T-helper 1 cell (primary cell): ENCODE results near the gene TRIM29.

Source experiments
- DNase-seq, 5 donors: peaks; one replicate each; pipeline ENCODE4 v3.0.0-alpha.2; 2012 to 2020

The TRIM29 gene

GRCh38 chr11:120139316-120140069 lies 1.6 kb upstream of the TRIM29 start:
- no peak for DNase-seq

GRCh38 chr11:120137187-120137610 lies 714 bp downstream of the TRIM29 start:
- no peak for DNase-seq

GRCh38 chr11:120136356-120136755 lies 1.6 kb downstream of the TRIM29 start:
- DNase-seq = no peak

- no peak for DNase-seq
These were observed 2.1 kb downstream of the TRIM29 start for GRCh38 chr11:120135838-120136237.

GRCh38 chr11:120134931-120135228 lies 3.0 kb downstream of the TRIM29 start:
- DNase-seq = no peak

- DNase-seq = no peak
These were observed 3.6 kb downstream of the TRIM29 start for GRCh38 chr11:120134106-120134930.

GRCh38 chr11:120133216-120134105 lies 4.5 kb downstream of the TRIM29 start:
- DNase-seq = no peak

- no peak for DNase-seq
These were observed 5.2 kb downstream of the TRIM29 start for GRCh38 chr11:120132645-120133185.

- DNase-seq = no peak
These were observed 5.8 kb downstream of the TRIM29 start for GRCh38 chr11:120131941-120132644.

GRCh38 chr11:120130991-120131760 lies 6.7 kb downstream of the TRIM29 start:
- peak in 1 of 5 donors; percentile 2 for DNase-seq

GRCh38 chr11:120130176-120130980 lies 7.5 kb downstream of the TRIM29 start:
- DNase-seq = peak in 1 of 5 donors; percentile 2

GRCh38 chr11:120129570-120129969 lies 8.3 kb downstream of the TRIM29 start:
- peak in 1 of 5 donors; percentile 0 for DNase-seq

GRCh38 chr11:120128392-120129119 lies 9.4 kb downstream of the TRIM29 start:
- peak in 1 of 5 donors; percentile 0 for DNase-seq

- no peak for DNase-seq
These were observed 10.7 kb downstream of the TRIM29 start for GRCh38 chr11:120127236-120127635.

- no peak for DNase-seq
These were observed 11.3 kb downstream of the TRIM29 start for GRCh38 chr11:120126620-120127019.

GRCh38 chr11:120125509-120125908 lies 12.4 kb downstream of the TRIM29 start:
- no peak for DNase-seq

GRCh38 chr11:120125024-120125423 lies 12.9 kb downstream of the TRIM29 start:
- DNase-seq = no peak

GRCh38 chr11:120124355-120124754 lies 13.6 kb downstream of the TRIM29 start:
- no peak for DNase-seq

GRCh38 chr11:120123946-120124345 lies 14.0 kb downstream of the TRIM29 start:
- DNase-seq = no peak
